GM18868 (cell line): Measurements from ENCODE around the gene SAMMSON.

Source experiments
- ATAC-seq: cut with Tn5 transposase; IDR thresholded peaks from one replicate; pipeline ENCODE4 v1.9.1; 2021; ENCODE audit warnings: mild to moderate bottlenecking, moderate library complexity; ENCODE audit not compliant: unreplicated experiment

Gene SAMMSON

GRCh38 chr3:70010346-70010745, 10.8 kb downstream of the SAMMSON start:
- ATAC-seq, result no peak

- ATAC-seq, result no peak
Observed at GRCh38 chr3:70011582-70011981, 12.0 kb downstream of the SAMMSON start.

DNA sequence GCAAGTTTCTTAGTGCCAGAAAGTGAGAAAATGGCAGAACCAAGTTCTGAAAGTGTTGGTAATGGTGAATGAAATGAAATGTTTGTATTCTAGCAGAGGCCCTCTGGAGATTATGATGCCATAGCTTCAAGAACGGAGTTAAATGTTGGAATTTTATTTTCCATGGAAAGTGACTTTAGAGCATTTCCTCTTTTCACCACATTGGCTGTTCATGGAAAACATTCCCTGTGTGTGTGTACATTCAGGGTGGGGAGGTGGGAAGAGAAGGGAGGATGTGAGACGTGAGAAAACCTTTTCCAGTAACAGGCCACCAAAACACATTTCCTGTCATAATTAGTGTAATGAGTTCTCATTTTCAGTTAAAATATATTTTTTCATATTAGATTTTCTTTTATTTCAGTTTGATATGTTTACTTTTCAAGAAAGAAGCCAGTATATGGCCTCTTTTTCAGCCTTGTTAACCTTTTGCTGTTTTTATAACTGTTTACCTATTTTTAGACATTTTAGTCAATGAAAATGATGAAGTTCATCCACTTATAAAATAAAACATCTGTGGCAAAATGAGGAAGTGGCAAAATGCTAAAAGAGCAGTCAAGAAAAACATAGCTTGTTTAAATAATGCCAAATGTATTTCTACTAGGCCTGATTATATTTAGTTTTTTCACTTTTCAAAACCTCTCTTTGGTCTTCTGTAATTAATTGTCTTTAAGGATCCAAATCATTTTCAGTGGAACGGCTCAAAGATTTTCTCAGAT, 21.6 kb downstream of the SAMMSON start:
- ATAC-seq, result no peak

DNA sequence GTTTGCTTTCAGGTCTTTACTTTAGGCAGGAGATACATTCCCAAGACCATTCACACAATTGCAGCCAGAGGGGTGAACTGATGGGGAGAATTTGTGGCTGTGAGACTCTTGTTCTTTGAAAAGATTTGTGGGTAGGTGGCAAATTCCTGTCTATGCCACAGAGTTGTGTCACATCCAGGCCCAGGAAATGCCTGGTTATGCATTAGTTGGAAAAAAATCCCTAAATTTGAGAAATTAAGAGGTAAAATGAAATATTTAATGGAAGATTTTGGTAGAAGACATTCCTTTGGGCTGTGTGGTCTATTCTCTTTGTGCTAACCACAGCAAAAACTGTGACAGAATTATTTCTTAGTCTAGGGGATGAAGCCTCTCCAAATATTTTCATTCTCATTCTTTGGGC, 28.8 kb downstream of the SAMMSON start:
- ATAC-seq, result no peak

DNA sequence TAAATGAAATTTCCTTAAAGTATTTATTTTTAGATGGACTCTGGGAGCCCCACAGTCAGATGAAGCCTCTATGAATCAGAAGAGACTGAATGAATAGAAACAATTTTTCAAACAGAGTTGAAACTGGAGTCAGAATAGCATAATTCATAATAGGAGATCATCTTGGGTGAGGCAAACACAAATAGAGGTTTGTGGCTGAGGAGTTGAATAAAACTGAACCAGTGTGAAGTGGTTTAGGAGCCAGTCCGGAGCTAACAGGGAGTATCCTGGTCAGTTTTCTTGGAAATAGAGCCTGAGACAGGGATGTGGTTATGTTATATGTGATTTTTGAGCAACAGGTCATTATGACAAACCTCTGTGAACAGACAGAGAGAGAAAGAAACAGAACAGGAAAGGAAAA, 39.2 kb downstream of the SAMMSON start:
- ATAC-seq, result no peak

GRCh38 chr3:70040386-70040785, 40.9 kb downstream of the SAMMSON start:
- no peak for ATAC-seq

GRCh38 chr3:70042641-70043040, 43.1 kb downstream of the SAMMSON start:
- no peak for ATAC-seq

- ATAC-seq, result no peak
Observed at GRCh38 chr3:70049761-70050160, 50.2 kb downstream of the SAMMSON start.

DNA sequence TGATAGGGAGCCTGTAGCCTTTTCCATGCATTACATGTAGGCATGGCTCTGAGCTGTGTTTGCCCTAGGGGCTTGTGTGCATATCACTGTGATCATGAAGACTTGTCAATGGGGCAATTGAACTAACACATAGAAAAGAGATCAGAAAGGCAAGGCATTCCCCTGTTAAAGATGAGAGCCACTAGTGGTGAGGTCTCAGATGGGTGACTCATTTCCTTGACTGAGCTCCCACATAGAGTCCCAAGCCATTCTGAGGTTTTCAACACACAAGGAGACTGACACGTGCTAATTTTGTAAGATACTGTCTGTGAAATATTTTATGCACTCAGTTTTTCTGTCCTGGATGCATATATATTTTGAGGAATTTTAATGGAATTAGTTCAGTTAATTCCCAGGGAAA, 53.8 kb downstream of the SAMMSON start:
- peak; percentile 67 for ATAC-seq

DNA sequence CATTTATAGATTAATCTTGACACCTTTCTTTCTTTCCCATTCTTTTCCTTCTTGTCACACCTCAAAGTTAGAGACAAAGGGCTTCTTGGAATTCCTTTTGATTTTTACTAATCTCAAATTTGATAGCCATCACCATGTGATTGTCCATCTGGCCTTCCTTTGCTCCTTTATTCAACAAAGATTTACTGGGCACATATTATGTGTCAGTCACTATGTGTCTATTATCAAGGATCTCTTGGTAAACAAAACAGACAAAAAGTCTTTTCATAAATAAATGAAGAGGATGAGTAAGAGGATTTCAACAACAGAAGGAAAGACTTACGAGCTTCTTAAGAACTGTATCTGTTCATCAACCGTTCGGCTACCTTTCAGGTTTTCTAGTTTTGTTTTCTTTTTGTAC, 56.5 kb downstream of the SAMMSON start:
- ATAC-seq, result no peak

DNA sequence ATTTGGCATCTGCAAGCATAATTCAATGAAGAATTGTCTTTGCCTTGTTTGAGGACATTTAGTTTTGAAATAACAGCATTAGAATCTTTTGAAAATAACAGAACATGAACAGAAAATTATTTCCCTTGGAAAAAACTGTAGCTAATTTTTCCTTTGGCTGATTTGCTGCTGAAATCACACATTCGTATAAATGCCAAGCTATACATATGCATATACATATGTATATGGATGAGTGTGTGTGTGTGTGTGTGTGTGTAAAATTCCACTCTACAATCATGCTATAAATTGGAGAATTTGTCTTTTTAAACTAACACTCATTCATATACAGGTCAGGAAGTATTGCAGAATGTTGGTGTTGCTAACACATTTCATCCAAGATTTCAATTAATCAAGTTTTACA, 57.9 kb downstream of the SAMMSON start:
- ATAC-seq, result no peak

- no peak for ATAC-seq
Observed at GRCh38 chr3:70061096-70061495, 61.6 kb downstream of the SAMMSON start.

GRCh38 chr3:70064194-70064779, 64.8 kb downstream of the SAMMSON start:
- peak; percentile 58 for ATAC-seq

GRCh38 chr3:70065696-70066253, 66.2 kb downstream of the SAMMSON start:
- ATAC-seq, result peak; percentile 40

GRCh38 chr3:70067860-70068521, 68.5 kb downstream of the SAMMSON start:
- no peak for ATAC-seq

GRCh38 chr3:70069557-70069956, 70.0 kb downstream of the SAMMSON start:
- ATAC-seq, result no peak

DNA sequence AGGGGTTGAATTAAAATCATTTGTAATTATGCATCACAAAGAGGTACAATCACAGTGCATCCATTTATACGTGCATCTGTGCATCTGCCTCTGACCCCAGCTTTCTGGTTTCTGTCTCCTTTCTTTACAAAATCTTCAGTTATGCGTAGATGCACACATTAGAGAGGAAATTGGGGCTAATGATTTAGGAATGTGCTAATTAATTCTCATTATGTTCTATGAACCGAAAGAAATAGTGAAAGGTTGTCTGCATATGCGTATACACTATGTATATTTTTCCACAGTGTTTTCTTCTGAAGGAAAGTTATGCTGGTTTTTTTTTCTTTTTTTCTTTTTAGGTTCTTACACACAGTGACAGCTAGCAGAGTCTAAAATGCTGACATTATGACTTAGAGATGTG, 71.6 kb downstream of the SAMMSON start:
- ATAC-seq, result no peak

DNA sequence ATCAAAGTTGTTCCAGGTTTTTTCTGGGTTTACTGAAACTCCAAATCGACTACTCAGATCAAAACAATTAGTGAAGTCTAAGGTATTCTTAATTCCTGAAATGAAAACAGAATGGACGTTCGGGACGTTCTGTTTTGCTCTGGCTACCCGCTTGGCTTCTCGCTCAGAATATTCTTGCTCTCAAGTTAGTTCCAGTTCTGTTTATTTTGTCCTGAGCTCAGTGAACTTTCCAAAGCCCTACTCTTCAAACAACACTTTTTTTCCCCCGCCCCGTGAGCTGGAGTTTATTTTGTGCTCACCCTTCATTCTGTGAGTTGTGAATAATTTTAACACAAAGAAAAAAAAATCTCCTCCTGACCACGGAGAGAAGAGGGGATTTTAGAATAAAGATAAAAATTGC, 72.6 kb downstream of the SAMMSON start:
- no peak for ATAC-seq

- ATAC-seq, result no peak
Observed at GRCh38 chr3:70072754-70073153, 73.2 kb downstream of the SAMMSON start.

DNA sequence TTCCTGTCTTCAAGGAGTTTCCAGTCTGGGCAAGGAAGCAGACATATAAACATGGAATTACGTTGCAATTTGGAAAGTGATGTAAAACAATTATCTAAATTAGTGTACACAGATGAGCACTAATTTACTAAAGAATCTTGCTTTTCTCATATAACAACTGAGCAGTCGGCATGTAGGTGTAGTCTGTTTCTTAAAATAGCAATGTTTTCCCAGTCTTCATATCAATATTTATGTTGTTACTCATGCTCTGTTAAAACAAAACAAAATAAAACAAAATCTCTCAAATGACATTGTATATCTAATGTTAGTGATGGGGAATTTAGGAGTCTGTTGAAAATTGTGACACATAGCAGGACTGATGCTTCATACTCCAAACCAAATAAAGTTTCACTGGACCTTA, 75.6 kb downstream of the SAMMSON start:
- no peak for ATAC-seq

GRCh38 chr3:70076396-70076795, 76.9 kb downstream of the SAMMSON start:
- ATAC-seq, result no peak

- ATAC-seq, result no peak
Observed at GRCh38 chr3:70078778-70079177, 79.2 kb downstream of the SAMMSON start.
